SK-N-SH (cell line): Measurements from ENCODE around the gene RAB6B. TPM values are rescaled to one million over a fixed set of nuclear protein-coding genes. Genes with fewer than 3 reads are reported as not detected.

Experiments
- CTCF ChIA-PET: fragments of 300-600, 350-600 bp; formaldehyde crosslinking; extraction: SDS; loops from one replicate; lab custom pipeline; 2021; lab: Yijun Ruan, JAX
- POLR2A ChIA-PET: fragments of 350-600 bp; sonication (Branson Sonifier 250); formaldehyde crosslinking; extraction: SDS; loops from one replicate; lab custom pipeline; 2020; ENCODE audit warnings: antibody characterized with exemption, inconsistent platforms; lab: Yijun Ruan, JAX
- DNase-seq: peaks from one replicate; pipeline ENCODE4 v3.0.0; 2012
- H2AFZ ChIP-seq: fragments of 200-600 bp; sonication (generic); 2 replicates; pipeline ENCODE4 v1.8.1; 2016; ENCODE audit warnings: antibody characterized with exemption, mild to moderate bottlenecking, low read depth
- H3F3A ChIP-seq: fragments of 200-600 bp; sonication (generic); replicated peaks from 2 replicates; pipeline ENCODE3; 2016; ENCODE audit warnings: antibody characterized with exemption, mild to moderate bottlenecking; ENCODE audit not compliant: insufficient read depth
- H3K27ac ChIP-seq, 2 experiments: fragments of 200-500 bp in 1 of 2; fragments of 200-600 bp in 1 of 2; sonication (Bioruptor generic) in 1 of 2; sonication (generic), shearing (Covaris generic) in 1 of 2; 2 replicates each; pipeline versions ENCODE4 v1.5.1 to v1.6.1; 2014 to 2016; ENCODE audit warnings: low read depth in 2 of 2, inconsistent platforms in 1 of 2, low read length in 1 of 2, mild to moderate bottlenecking in 1 of 2, mixed read lengths in 1 of 2
- H3K27me3 ChIP-seq: fragments of 200-600 bp; sonication (generic), shearing (Covaris generic); 2 replicates; pipeline ENCODE4 v1.6.1; 2016; ENCODE audit warnings: mixed run types; ENCODE audit not compliant: insufficient read depth
- H3K36me3 ChIP-seq, 2 experiments: fragments of 200-500 bp in 1 of 2; fragments of 200-600 bp in 1 of 2; sonication (Bioruptor generic) in 1 of 2; sonication (generic) in 1 of 2; replicated peaks in 1 of 2; 2 replicates each; pipeline versions ENCODE3 to v1.5.1; 2014 to 2016; ENCODE audit warnings: low read length in 1 of 2, mild to moderate bottlenecking in 1 of 2; ENCODE audit not compliant: insufficient read depth in 2 of 2, control insufficient read depth in 1 of 2
- H3K4me1 ChIP-seq, 2 experiments: fragments of 200-500 bp in 1 of 2; fragments of 200-600 bp in 1 of 2; sonication (Bioruptor generic) in 1 of 2; sonication (generic), shearing (Covaris generic) in 1 of 2; 2 replicates each; pipeline versions ENCODE4 v1.5.1 to v1.6.1; 2014 to 2016; ENCODE audit warnings: low read depth in 1 of 2, low read length in 1 of 2, mixed run types in 1 of 2; ENCODE audit not compliant: insufficient read depth in 2 of 2, control insufficient read depth in 1 of 2
- H3K4me2 ChIP-seq: fragments of 200-600 bp; sonication (generic), shearing (Covaris generic); 2 replicates; pipeline ENCODE4 v1.6.1; 2017; ENCODE audit warnings: mixed run types
- H3K4me3 ChIP-seq, 2 experiments: fragments of 200-500 bp in 1 of 2; fragments of 200-600 bp in 1 of 2; sonication (Bioruptor generic) in 1 of 2; sonication (generic), shearing (Covaris generic) in 1 of 2; 2 replicates each; pipeline versions ENCODE4 v1.5.1 to v1.8.1; 2014 to 2016; ENCODE audit warnings: low read depth in 2 of 2, inconsistent platforms in 1 of 2, low read length in 1 of 2, mild to moderate bottlenecking in 1 of 2, mixed read lengths in 1 of 2, moderate library complexity in 1 of 2
- H3K79me2 ChIP-seq: fragments of 200-600 bp; sonication (generic); 2 replicates; pipeline ENCODE4 v1.8.1; 2017; ENCODE audit warnings: mild to moderate bottlenecking; ENCODE audit not compliant: insufficient read depth
- H3K9ac ChIP-seq: fragments of 200-600 bp; sonication (generic); 2 replicates; pipeline ENCODE4 v1.6.1; 2017; ENCODE audit warnings: mixed run types
- H3K9me2 ChIP-seq: fragments of 200-600 bp; sonication (generic); 2 replicates; pipeline ENCODE4 v1.6.1; 2017; ENCODE audit warnings: mixed run types
- H3K9me3 ChIP-seq: fragments of 200-600 bp; sonication (generic); 2 replicates; pipeline ENCODE4 v1.6.1; 2017; ENCODE audit warnings: mixed run types, mild to moderate bottlenecking, moderate library complexity
- H4K20me1 ChIP-seq: fragments of 200-600 bp; sonication (generic); 2 replicates; pipeline ENCODE4 v1.6.1; 2017; ENCODE audit warnings: mild to moderate bottlenecking, mixed run types; ENCODE audit not compliant: insufficient read depth
- EP300 ChIP-seq, 2 experiments: IDR thresholded peaks; 2 replicates each; pipeline versions ENCODE4 v1.4.0 to v1.6.1; 2012; ENCODE audit warnings: borderline replicate concordance in 1 of 2, low read depth in 1 of 2, low read length in 1 of 2
- FOSL2 ChIP-seq: IDR thresholded peaks from 2 replicates; pipeline ENCODE4 v1.4.0; 2012; ENCODE audit warnings: low read depth, mild to moderate bottlenecking, moderate library complexity, borderline replicate concordance
- FOXJ3 ChIP-seq: sonication (generic); formaldehyde crosslinking; IDR thresholded peaks from 2 replicates; pipeline ENCODE4 v1.5.1; 2020; ENCODE audit warnings: mild to moderate bottlenecking, missing genetic modification reagents
- FOXM1 ChIP-seq: IDR thresholded peaks from 2 replicates; pipeline ENCODE4 v1.4.0; 2012; ENCODE audit warnings: low read depth, mild to moderate bottlenecking
- GABPA ChIP-seq: IDR thresholded peaks from 2 replicates; pipeline ENCODE4 v1.4.0; 2012; ENCODE audit warnings: low read depth, mild to moderate bottlenecking
- GATA2 ChIP-seq: sonication (generic); formaldehyde crosslinking; IDR thresholded peaks from 2 replicates; pipeline ENCODE4 v1.5.0; 2020; ENCODE audit warnings: mild to moderate bottlenecking, missing genetic modification reagents
- JUND ChIP-seq: IDR thresholded peaks from 2 replicates; pipeline ENCODE4 v1.4.0; 2012
- RAD21 ChIP-seq: IDR thresholded peaks from 2 replicates; pipeline ENCODE4 v1.6.1; 2012; ENCODE audit warnings: mild to moderate bottlenecking, low read length
- RFX5 ChIP-seq: IDR thresholded peaks from 2 replicates; pipeline ENCODE4 v1.6.1; 2012; ENCODE audit warnings: mild to moderate bottlenecking, improper control_type of control experiment, low read length
- SIN3A ChIP-seq: IDR thresholded peaks from 2 replicates; pipeline ENCODE4 v1.6.1; 2012; ENCODE audit warnings: low read depth, mild to moderate bottlenecking, low read length, moderate library complexity, borderline replicate concordance
- SMC3 ChIP-seq: IDR thresholded peaks from 2 replicates; pipeline ENCODE4 v1.6.1; 2012; ENCODE audit warnings: low read depth, low read length, improper control_type of control experiment
- TCF12 ChIP-seq: IDR thresholded peaks from 2 replicates; pipeline ENCODE4 v1.4.0; 2012
- TEAD4 ChIP-seq: IDR thresholded peaks from 2 replicates; pipeline ENCODE4 v1.4.0; 2012; ENCODE audit warnings: mild to moderate bottlenecking, borderline replicate concordance; ENCODE audit not compliant: insufficient read depth
- WGBS: methylation state at CpG from one replicate; pipeline ENCODE4 v1.1.6; 2017; ENCODE audit warnings: low lambda C conversion rate; 5-methylcytosine and 5-hydroxymethylcytosine counted together
- polyA plus RNA-seq, 3 experiments: library from polyadenylated mRNA; depleted of rRNA; stranded (reverse); fragments of >200 nt; gene quantifications; 2 replicates each; pipeline ENCODE4 v1.2.3, GENCODE V29; 2012
- TF ChIP-seq, protein P1 (sequence below): IDR thresholded peaks from 2 replicates; pipeline ENCODE4 v1.4.0; 2012; ENCODE audit warnings: low read depth, borderline replicate concordance
- TF ChIP-seq, protein P2 (sequence below): fragments of 150-350 bp; IDR thresholded peaks from 2 replicates; pipeline ENCODE4 v1.6.1; 2016; ENCODE audit warnings: mild to moderate bottlenecking, low read depth, low read length
- TF ChIP-seq, protein P3 (sequence below): IDR thresholded peaks from 2 replicates; pipeline ENCODE4; 2012
- TF ChIP-seq, protein P4 (sequence below): IDR thresholded peaks from 2 replicates; pipeline ENCODE4 v1.4.0; 2012; ENCODE audit warnings: low read depth, borderline replicate concordance

RAB6B gene
- polyA plus RNA-seq, 1 of the 3 experiments (the other 2 are of a cell fraction) = 9.3 TPM

DNA sequence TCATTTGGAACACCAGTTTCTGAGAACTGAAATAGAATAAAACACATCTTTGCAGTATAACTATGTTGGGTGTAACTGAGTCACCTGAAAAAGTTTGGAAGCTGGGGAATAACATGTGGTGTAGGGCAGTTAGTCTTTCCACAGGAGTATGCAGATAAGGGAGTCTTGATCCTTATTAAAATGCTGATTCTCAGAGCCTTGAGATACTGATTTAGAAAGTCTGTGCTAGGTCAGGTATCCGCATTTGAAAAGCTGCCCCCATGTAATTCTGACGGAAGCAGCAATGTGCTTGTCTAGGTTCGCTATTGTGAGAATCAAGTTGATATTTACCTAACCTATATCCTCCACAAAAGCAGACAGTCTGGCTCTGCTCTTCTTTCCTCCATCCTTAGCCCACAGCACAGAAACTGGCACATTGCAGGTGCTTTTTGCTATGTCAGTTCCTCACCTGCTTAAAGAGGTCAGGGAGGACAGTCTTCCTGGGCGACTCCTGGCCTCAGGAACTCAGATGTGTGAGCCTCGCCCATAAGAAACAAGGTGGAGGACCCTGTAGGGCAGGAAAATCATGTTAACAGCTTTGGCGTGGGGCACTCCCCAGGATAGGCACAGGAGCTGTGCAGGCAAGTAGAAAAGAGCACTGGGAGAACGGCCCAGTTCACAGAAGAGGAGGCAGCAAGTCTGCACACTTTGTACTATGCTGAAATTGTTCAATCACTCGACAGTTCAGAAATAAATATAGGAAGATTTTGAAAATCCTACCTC lies 117.7 kb downstream of the RAB6B start:
- Histone ChIP-seq H3K9me2 (no peaks in the 10 kb centered on the region), H3K79me2 (no peaks in the 10 kb centered on the region), H3K27ac (no peak overlapping the region), H3K36me3 (no peaks in the 10 kb centered on the region), H3K4me2 (no peak overlapping the region), H3K9me3 (no peaks in the 10 kb centered on the region), H3K4me3 (no peak overlapping the region), H4K20me1 (no peaks in the 10 kb centered on the region), H3K4me1 (no peaks in the 10 kb centered on the region), H3F3A (no peaks in the 10 kb centered on the region), H2AFZ (no peak overlapping the region), H3K27me3 (no peaks in the 10 kb centered on the region; the same call in 1 of the 2 replicates), H3K9ac (no peak overlapping the region)
- 35% methylated on average over 8 of the region's 8 CpGs for WGBS
- POLR2A ChIA-PET = no interaction called here
- DNase-seq = no peak
- CTCF ChIA-PET = interaction anchor here (0.7 kb wide), 1 partner anchor 28 kb away, joined by 3 read pairs; no protein-coding TSS in a partner anchor
- no peak for TF ChIP-seq GABPA
- TF ChIP-seq TCF12 = no peak
- no peak for TF ChIP-seq GATA2 (CRISPR knock-in tag)
- TF ChIP-seq EP300 (IDR thresholded peaks at IDR 0.05; ENCODE audit: borderline replicate concordance in 1 of 2, low read depth in 1 of 2, low read length in 1 of 2) = no peak
- TF ChIP-seq, protein P1, sequence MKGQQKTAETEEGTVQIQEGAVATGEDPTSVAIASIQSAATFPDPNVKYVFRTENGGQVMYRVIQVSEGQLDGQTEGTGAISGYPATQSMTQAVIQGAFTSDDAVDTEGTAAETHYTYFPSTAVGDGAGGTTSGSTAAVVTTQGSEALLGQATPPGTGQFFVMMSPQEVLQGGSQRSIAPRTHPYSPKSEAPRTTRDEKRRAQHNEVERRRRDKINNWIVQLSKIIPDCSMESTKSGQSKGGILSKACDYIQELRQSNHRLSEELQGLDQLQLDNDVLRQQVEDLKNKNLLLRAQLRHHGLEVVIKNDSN = no peak
- no peak for TF ChIP-seq RAD21
- TF ChIP-seq TEAD4 = no peak
- TF ChIP-seq, protein P2, sequence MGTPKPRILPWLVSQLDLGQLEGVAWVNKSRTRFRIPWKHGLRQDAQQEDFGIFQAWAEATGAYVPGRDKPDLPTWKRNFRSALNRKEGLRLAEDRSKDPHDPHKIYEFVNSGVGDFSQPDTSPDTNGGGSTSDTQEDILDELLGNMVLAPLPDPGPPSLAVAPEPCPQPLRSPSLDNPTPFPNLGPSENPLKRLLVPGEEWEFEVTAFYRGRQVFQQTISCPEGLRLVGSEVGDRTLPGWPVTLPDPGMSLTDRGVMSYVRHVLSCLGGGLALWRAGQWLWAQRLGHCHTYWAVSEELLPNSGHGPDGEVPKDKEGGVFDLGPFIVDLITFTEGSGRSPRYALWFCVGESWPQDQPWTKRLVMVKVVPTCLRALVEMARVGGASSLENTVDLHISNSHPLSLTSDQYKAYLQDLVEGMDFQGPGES = no peak
- TF ChIP-seq RFX5 = no peak
- TF ChIP-seq JUND = no peak
- TF ChIP-seq SIN3A = no peak
- TF ChIP-seq FOXJ3 (CRISPR knock-in tag) = no peak
- TF ChIP-seq, protein P3, sequence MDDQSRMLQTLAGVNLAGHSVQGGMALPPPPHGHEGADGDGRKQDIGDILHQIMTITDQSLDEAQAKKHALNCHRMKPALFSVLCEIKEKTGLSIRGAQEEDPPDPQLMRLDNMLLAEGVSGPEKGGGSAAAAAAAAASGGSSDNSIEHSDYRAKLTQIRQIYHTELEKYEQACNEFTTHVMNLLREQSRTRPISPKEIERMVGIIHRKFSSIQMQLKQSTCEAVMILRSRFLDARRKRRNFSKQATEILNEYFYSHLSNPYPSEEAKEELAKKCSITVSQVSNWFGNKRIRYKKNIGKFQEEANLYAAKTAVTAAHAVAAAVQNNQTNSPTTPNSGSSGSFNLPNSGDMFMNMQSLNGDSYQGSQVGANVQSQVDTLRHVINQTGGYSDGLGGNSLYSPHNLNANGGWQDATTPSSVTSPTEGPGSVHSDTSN = no peak
- TF ChIP-seq FOSL2 = no peak
- no peak for TF ChIP-seq FOXM1
- TF ChIP-seq, protein P4, sequence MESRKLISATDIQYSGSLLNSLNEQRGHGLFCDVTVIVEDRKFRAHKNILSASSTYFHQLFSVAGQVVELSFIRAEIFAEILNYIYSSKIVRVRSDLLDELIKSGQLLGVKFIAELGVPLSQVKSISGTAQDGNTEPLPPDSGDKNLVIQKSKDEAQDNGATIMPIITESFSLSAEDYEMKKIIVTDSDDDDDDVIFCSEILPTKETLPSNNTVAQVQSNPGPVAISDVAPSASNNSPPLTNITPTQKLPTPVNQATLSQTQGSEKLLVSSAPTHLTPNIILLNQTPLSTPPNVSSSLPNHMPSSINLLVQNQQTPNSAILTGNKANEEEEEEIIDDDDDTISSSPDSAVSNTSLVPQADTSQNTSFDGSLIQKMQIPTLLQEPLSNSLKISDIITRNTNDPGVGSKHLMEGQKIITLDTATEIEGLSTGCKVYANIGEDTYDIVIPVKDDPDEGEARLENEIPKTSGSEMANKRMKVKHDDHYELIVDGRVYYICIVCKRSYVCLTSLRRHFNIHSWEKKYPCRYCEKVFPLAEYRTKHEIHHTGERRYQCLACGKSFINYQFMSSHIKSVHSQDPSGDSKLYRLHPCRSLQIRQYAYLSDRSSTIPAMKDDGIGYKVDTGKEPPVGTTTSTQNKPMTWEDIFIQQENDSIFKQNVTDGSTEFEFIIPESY = no peak
- no peak for TF ChIP-seq SMC3
